HepG2 (cell line): ENCODE results near the gene PIGZ. TPM values are rescaled to one million over a fixed set of nuclear protein-coding genes. Genes with fewer than 3 reads are reported as not detected.

Source experiments
- CENPBD1 ChIP-seq: sonication (generic); formaldehyde crosslinking; IDR thresholded peaks from 2 replicates; pipeline ENCODE4 v1.8.0; 2022; ENCODE audit warnings: missing genetic modification reagents, low read depth, mild to moderate bottlenecking, borderline replicate concordance
- CHD4 ChIP-seq: fragments of 200-600 bp; sonication (generic); IDR thresholded peaks from 2 replicates; pipeline ENCODE4 v1.7.0; 2017; ENCODE audit warnings: mild to moderate bottlenecking, low read length, borderline replicate concordance
- DRAP1 ChIP-seq: IDR thresholded peaks from 2 replicates; pipeline ENCODE4 v1.6.1; 2016; ENCODE audit warnings: missing genetic modification reagents, missing compliant biosample characterization
- GATAD2A ChIP-seq: IDR thresholded peaks from 2 replicates; pipeline ENCODE4 v1.6.1; 2016
- GFI1 ChIP-seq: sonication (generic); formaldehyde crosslinking; IDR thresholded peaks from 2 replicates; pipeline ENCODE4 v1.5.0; 2020; ENCODE audit warnings: missing genetic modification reagents, mild to moderate bottlenecking, borderline replicate concordance
- HNF4A ChIP-seq: sonication (generic); formaldehyde crosslinking; IDR thresholded peaks from 2 replicates; pipeline ENCODE4 v1.4.0; 2020; ENCODE audit warnings: missing genetic modification reagents
- HNRNPUL1 ChIP-seq: fragments of 200-400 bp; formaldehyde crosslinking; IDR thresholded peaks from 2 replicates; pipeline ENCODE4 v1.6.1; 2017; ENCODE audit warnings: low read depth, mild to moderate bottlenecking, low read length, moderate library complexity
- HOXA7 ChIP-seq: sonication (generic); formaldehyde crosslinking; IDR thresholded peaks from 2 replicates; pipeline ENCODE4 v1.8.1; 2022; ENCODE audit warnings: mild to moderate bottlenecking, missing genetic modification reagents, moderate library complexity
- KLF16 ChIP-seq, 2 experiments: sonication (generic) in 1 of 2; formaldehyde crosslinking in 1 of 2; IDR thresholded peaks; 2 replicates each; pipeline versions ENCODE4 v1.6.1 to v1.8.0; 2016 to 2023; ENCODE audit warnings: missing genetic modification reagents in 2 of 2, missing compliant biosample characterization in 1 of 2
- MAZ ChIP-seq, 2 experiments: sonication (generic) in 1 of 2; formaldehyde crosslinking in 1 of 2; IDR thresholded peaks; 2 replicates each; pipeline versions ENCODE4 v1.5.0 to v1.6.1; 2012 to 2020; ENCODE audit warnings: low read depth in 2 of 2, mild to moderate bottlenecking in 2 of 2, borderline replicate concordance in 1 of 2, improper control_type of control experiment in 1 of 2, low read length in 1 of 2, missing genetic modification reagents in 1 of 2, moderate library complexity in 1 of 2
- MXD1 ChIP-seq: sonication (generic); formaldehyde crosslinking; IDR thresholded peaks from 2 replicates; pipeline ENCODE4 v1.4.0; 2020; ENCODE audit warnings: mild to moderate bottlenecking, missing genetic modification reagents
- RBM22 ChIP-seq: fragments of 200-400 bp; formaldehyde crosslinking; optimal IDR thresholded peaks from 2 replicates; pipeline ENCODE3; 2017; ENCODE audit warnings: mild to moderate bottlenecking, low read length, moderate library complexity
- SETDB1 ChIP-seq: sonication (generic); formaldehyde crosslinking; IDR thresholded peaks from 2 replicates; pipeline ENCODE4 v1.5.1; 2020; ENCODE audit warnings: missing genetic modification reagents, mild to moderate bottlenecking, borderline replicate concordance
- TBL1XR1 ChIP-seq: fragments of 150-350 bp; IDR thresholded peaks from 2 replicates; pipeline ENCODE4 v1.6.1; 2014; ENCODE audit warnings: borderline replicate concordance, low read length; ENCODE audit not compliant: partially characterized antibody
- TBX2 ChIP-seq: sonication (generic); formaldehyde crosslinking; IDR thresholded peaks from 2 replicates; pipeline ENCODE4 v1.5.0; 2020; ENCODE audit warnings: missing genetic modification reagents, mild to moderate bottlenecking, borderline replicate concordance
- ZFP62 ChIP-seq: sonication (generic); formaldehyde crosslinking; IDR thresholded peaks from 2 replicates; pipeline ENCODE4 v1.4.0; 2020; ENCODE audit warnings: missing genetic modification reagents
- ZGPAT ChIP-seq: IDR thresholded peaks from 2 replicates; pipeline ENCODE4 v1.6.1; 2016; ENCODE audit warnings: mild to moderate bottlenecking
- ZKSCAN5 ChIP-seq: sonication (generic); formaldehyde crosslinking; IDR thresholded peaks from 2 replicates; pipeline ENCODE4 v1.5.1; 2020; ENCODE audit warnings: mild to moderate bottlenecking, missing genetic modification reagents
- ZNF205 ChIP-seq: IDR thresholded peaks from 2 replicates; pipeline ENCODE4 v1.6.1; 2018; ENCODE audit warnings: missing biosample characterization, missing genetic modification reagents
- ZNF251 ChIP-seq: sonication (generic); formaldehyde crosslinking; IDR thresholded peaks from 2 replicates; pipeline ENCODE4 v1.9.0; 2021; ENCODE audit warnings: mild to moderate bottlenecking, missing genetic modification reagents
- ZNF383 ChIP-seq: sonication (generic); formaldehyde crosslinking; IDR thresholded peaks from 2 replicates; pipeline ENCODE4 v1.4.0; 2020; ENCODE audit warnings: missing genetic modification reagents, mild to moderate bottlenecking, borderline replicate concordance
- ZNF558 ChIP-seq: sonication (generic); formaldehyde crosslinking; IDR thresholded peaks from 2 replicates; pipeline ENCODE4 v1.9.0; 2022; ENCODE audit warnings: mild to moderate bottlenecking, missing genetic modification reagents, borderline replicate concordance
- ZNF570 ChIP-seq: sonication (generic); formaldehyde crosslinking; IDR thresholded peaks from 2 replicates; pipeline ENCODE4 v1.4.0; 2020; ENCODE audit warnings: mild to moderate bottlenecking, missing genetic modification reagents, borderline replicate concordance
- ZNF619 ChIP-seq: sonication (generic); formaldehyde crosslinking; IDR thresholded peaks from 2 replicates; pipeline ENCODE4 v1.4.0; 2020; ENCODE audit warnings: mild to moderate bottlenecking, missing genetic modification reagents
- ZNF660 ChIP-seq: sonication (generic); formaldehyde crosslinking; IDR thresholded peaks from 2 replicates; pipeline ENCODE4 v1.5.1; 2020; ENCODE audit warnings: mild to moderate bottlenecking, low read depth, missing genetic modification reagents, borderline replicate concordance
- ZNF670 ChIP-seq: sonication (generic); formaldehyde crosslinking; IDR thresholded peaks from 2 replicates; pipeline ENCODE4 v1.8.0; 2022; ENCODE audit warnings: mild to moderate bottlenecking, missing genetic modification reagents, borderline replicate concordance
- ZNF672 ChIP-seq: sonication (generic); formaldehyde crosslinking; IDR thresholded peaks from 2 replicates; pipeline ENCODE4 v1.8.1; 2022; ENCODE audit warnings: missing genetic modification reagents
- ZSCAN20 ChIP-seq: sonication (generic); formaldehyde crosslinking; IDR thresholded peaks from 2 replicates; pipeline ENCODE4 v1.4.0; 2020; ENCODE audit warnings: missing genetic modification reagents, mild to moderate bottlenecking, borderline replicate concordance
- polyA plus RNA-seq, 8 experiments: library from polyadenylated mRNA; depleted of rRNA in 3 of 8; stranded (reverse) in 7 of 8; unstranded in 1 of 8; fragments of >200 nt; fragmentation: Illumina TruSeq in 4 of 8; extraction: Trizol in 4 of 8; gene quantifications; 2 replicates each; pipeline versions ENCODE4 v1.2.1 to v1.2.3, GENCODE V29; 2011 to 2016; ENCODE audit warnings: low read depth in 4 of 8, missing spikeins in 1 of 8, mixed read lengths in 1 of 8; ENCODE audit not compliant: insufficient read depth in 1 of 8
- total RNA-seq, 5 experiments: library from RNA; depleted of rRNA; stranded (reverse); fragments of >200 nt; fragmentation: Illumina TruSeq; extraction: Trizol; gene quantifications; 2 replicates each; pipeline ENCODE4 v1.2.3, GENCODE V29; 2016; ENCODE audit warnings: low read depth in 1 of 5

The PIGZ gene
- total and polyA plus RNA-seq, 2 of the 13 experiments (the other 11 are each of a cell fraction or from before 2014, with no cell fraction given), result 4.7 to 60.5 TPM

GRCh38 chr3:196942915-196943277, 25.7 kb downstream of the PIGZ start (continued):
- TF ChIP-seq ZGPAT (CRISPR knock-in tag) (no peak), ZNF251 (CRISPR knock-in tag) (no peak), ZNF383 (CRISPR knock-in tag) (no peak), ZNF558 (CRISPR knock-in tag) (no peak), HOXA7 (no peak), ZNF570 (CRISPR knock-in tag) (0 out of 2 replicates have a peak, but pooled peaks have one; percentile 0), SETDB1 (CRISPR knock-in tag) (no peak), ZNF672 (CRISPR knock-in tag) (no peak), ZNF660 (CRISPR knock-in tag) (no peak), GATAD2A (no peak), GFI1 (no peak), DRAP1 (CRISPR knock-in tag) (no peak), ZSCAN20 (CRISPR knock-in tag) (0 out of 2 replicates have a peak, but pooled peaks have one; percentile 18), TBL1XR1 (no peak), MXD1 (no peak), ZKSCAN5 (no peak), ZNF619 (CRISPR knock-in tag) (no peak), CENPBD1 (CRISPR knock-in tag) (no peak), ZNF205 (CRISPR knock-in tag) (no peak), HNRNPUL1 (no peak), ZFP62 (CRISPR knock-in tag) (no peak), HNF4A (CRISPR knock-in tag) (no peak), MAZ (IDR thresholded peaks at IDR 0.05; ENCODE audit: borderline replicate concordance, low read depth, low read length) (no peak), MAZ (CRISPR knock-in tag; IDR thresholded peaks at IDR 0.05; ENCODE audit: low read depth) (no peak), RBM22 (no peak), ZNF670 (CRISPR knock-in tag) (no peak), TBX2 (CRISPR knock-in tag) (no peak), CHD4 (no peak), KLF16 (CRISPR knock-in tag; IDR thresholded peaks at IDR 0.05) (no peak)
